Uterus (tissue), 2 donors: ENCODE measurements around the gene ARID4B.

Experiments
- POLR2A ChIP-seq, 2 donors: fragments of 450-650 bp; IDR thresholded peaks; one replicate each; pipeline ENCODE4 v1.6.1; 2016; ENCODE audit warnings: antibody characterized with exemption in 2 of 2, mild to moderate bottlenecking in 1 of 2, moderate library complexity in 1 of 2
- TF ChIP-seq, protein P1 (sequence below), 4 experiments: fragments of 200-600 bp in 2 of 4; fragments of 450-650 bp in 2 of 4; sonication (generic) in 2 of 4; IDR thresholded peaks; one replicate each; pipeline ENCODE4 v1.5.1; 2016 to 2019; ENCODE audit warnings: antibody characterized with exemption in 4 of 4, mild to moderate bottlenecking in 2 of 4, moderate library complexity in 1 of 4

DNA sequence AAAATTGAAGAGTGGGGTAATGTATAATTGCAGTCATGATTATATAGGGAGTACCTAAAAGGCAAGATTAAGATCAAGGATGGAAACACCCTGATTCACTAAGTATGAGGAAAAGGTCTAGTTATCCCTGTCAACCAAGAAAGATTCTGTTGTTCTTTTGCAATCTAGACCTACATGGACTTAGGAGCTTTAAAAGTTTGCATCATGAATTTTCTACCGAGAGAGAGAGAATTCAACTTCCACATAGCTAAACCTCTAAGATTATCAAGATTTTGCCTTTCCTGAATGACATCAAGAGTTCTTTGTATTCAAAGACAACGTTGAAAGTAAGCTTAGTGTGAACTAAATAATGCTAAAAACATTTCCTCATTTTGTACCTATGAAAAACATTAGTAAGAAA is 88.1 kb downstream of the ARID4B start:
- TF ChIP-seq, protein P1, sequence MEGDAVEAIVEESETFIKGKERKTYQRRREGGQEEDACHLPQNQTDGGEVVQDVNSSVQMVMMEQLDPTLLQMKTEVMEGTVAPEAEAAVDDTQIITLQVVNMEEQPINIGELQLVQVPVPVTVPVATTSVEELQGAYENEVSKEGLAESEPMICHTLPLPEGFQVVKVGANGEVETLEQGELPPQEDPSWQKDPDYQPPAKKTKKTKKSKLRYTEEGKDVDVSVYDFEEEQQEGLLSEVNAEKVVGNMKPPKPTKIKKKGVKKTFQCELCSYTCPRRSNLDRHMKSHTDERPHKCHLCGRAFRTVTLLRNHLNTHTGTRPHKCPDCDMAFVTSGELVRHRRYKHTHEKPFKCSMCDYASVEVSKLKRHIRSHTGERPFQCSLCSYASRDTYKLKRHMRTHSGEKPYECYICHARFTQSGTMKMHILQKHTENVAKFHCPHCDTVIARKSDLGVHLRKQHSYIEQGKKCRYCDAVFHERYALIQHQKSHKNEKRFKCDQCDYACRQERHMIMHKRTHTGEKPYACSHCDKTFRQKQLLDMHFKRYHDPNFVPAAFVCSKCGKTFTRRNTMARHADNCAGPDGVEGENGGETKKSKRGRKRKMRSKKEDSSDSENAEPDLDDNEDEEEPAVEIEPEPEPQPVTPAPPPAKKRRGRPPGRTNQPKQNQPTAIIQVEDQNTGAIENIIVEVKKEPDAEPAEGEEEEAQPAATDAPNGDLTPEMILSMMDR (IDR thresholded peaks at IDR 0.05), result no peak
- TF ChIP-seq POLR2A (IDR thresholded peaks at IDR 0.05), result no peak
